ENCODE data around the gene VMP1.

GRCh38 chr17:59762049-59762823 lies 54.8 kb downstream of the VMP1 start:
- no peak for TF ChIP-seq CTCF (conservative IDR thresholded peaks at IDR 0.05)
- no peak for TF ChIP-seq EZH2 (IDR thresholded peaks at IDR 0.05; ENCODE audit: low read depth)

All from PC-9 (cell line).